Upper lobe of left lung (tissue), 4 donors: Measurements from ENCODE around the gene RABEP2.

Experiments used
- EP300 ChIP-seq, 4 donors: sonication (generic); formaldehyde crosslinking; IDR thresholded peaks; one replicate each; pipeline ENCODE4 v1.5.1; 2017; ENCODE audit warnings: antibody characterized with exemption in 4 of 4, control low read depth in 2 of 4
- POLR2AphosphoS5 ChIP-seq, 2 donors: sonication (generic); formaldehyde crosslinking; IDR thresholded peaks; one replicate each; pipeline ENCODE4 v1.5.1; 2017; ENCODE audit warnings: antibody characterized with exemption in 2 of 2
- TF ChIP-seq, protein P1 (sequence below), 6 experiments: fragments of 450-650 bp in 4 of 6; fragments of 200-600 bp in 2 of 6; sonication (generic) in 2 of 6; IDR thresholded peaks; one replicate each; pipeline ENCODE4 v1.5.1; 2016 to 2019; ENCODE audit warnings: antibody characterized with exemption in 6 of 6

DNA sequence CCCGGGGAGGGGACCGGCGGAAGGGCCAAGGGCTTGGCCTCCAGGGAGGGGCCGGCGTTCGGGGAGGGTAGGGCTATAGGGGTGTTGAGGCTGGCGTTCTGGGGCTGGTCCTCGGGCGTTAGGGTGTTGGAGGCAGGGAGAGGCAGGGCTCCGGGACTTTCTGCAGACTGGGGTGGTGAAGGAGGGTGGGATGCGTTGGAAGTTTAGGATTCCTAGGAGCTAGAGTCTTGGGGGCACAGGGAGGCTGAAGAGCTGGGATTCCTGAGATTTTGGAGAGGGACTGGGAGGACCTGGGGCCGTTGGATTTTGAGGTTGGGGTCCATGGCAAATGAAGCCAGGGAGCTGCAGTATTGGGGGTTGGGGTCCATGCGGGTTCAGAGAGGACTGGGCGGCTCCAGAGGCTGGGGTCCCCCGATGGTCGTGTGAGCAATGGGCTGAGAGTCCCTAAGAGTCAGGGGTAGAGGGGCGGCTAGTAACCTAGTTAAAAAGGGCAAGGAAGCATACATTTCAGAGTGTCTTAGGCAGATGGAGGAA lies 26.4 kb upstream of the RABEP2 start:
- TF ChIP-seq, protein P1, sequence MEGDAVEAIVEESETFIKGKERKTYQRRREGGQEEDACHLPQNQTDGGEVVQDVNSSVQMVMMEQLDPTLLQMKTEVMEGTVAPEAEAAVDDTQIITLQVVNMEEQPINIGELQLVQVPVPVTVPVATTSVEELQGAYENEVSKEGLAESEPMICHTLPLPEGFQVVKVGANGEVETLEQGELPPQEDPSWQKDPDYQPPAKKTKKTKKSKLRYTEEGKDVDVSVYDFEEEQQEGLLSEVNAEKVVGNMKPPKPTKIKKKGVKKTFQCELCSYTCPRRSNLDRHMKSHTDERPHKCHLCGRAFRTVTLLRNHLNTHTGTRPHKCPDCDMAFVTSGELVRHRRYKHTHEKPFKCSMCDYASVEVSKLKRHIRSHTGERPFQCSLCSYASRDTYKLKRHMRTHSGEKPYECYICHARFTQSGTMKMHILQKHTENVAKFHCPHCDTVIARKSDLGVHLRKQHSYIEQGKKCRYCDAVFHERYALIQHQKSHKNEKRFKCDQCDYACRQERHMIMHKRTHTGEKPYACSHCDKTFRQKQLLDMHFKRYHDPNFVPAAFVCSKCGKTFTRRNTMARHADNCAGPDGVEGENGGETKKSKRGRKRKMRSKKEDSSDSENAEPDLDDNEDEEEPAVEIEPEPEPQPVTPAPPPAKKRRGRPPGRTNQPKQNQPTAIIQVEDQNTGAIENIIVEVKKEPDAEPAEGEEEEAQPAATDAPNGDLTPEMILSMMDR (IDR thresholded peaks at IDR 0.05) = no peak
- TF ChIP-seq POLR2AphosphoS5 (IDR thresholded peaks at IDR 0.05) = no peak
- no peak for TF ChIP-seq EP300 (IDR thresholded peaks at IDR 0.05)
